Uterus (tissue), 2 donors: ENCODE data around the gene APP.

Source experiments
- POLR2A ChIP-seq, 2 donors: fragments of 450-650 bp; IDR thresholded peaks; one replicate each; pipeline ENCODE4 v1.6.1; 2016; ENCODE audit warnings: antibody characterized with exemption in 2 of 2, mild to moderate bottlenecking in 1 of 2, moderate library complexity in 1 of 2
- TF ChIP-seq, protein P1 (sequence below), 4 experiments: fragments of 200-600 bp in 2 of 4; fragments of 450-650 bp in 2 of 4; sonication (generic) in 2 of 4; IDR thresholded peaks; one replicate each; pipeline ENCODE4 v1.5.1; 2016 to 2019; ENCODE audit warnings: antibody characterized with exemption in 4 of 4, mild to moderate bottlenecking in 2 of 4, moderate library complexity in 1 of 4

DNA sequence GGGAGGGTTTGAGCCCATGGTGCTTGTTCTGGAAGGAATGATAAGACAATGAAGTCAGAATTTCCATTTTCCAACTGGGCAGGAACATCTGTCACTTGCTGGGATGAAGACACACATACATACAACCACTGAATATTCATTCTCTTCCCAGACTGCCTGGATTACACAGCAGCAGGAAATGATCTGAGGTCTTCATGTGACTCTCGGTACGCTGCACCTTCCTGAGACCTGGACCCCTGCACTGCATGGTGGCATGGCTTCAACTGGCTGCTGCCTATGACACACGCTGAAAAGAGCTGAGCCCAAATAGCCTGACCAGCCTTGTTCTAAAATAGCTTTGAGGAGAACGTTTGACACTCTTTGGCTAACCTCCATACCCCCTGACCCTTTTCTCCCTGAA is 285.2 kb downstream of the APP start:
- no peak for TF ChIP-seq POLR2A (IDR thresholded peaks at IDR 0.05)
- TF ChIP-seq, protein P1, sequence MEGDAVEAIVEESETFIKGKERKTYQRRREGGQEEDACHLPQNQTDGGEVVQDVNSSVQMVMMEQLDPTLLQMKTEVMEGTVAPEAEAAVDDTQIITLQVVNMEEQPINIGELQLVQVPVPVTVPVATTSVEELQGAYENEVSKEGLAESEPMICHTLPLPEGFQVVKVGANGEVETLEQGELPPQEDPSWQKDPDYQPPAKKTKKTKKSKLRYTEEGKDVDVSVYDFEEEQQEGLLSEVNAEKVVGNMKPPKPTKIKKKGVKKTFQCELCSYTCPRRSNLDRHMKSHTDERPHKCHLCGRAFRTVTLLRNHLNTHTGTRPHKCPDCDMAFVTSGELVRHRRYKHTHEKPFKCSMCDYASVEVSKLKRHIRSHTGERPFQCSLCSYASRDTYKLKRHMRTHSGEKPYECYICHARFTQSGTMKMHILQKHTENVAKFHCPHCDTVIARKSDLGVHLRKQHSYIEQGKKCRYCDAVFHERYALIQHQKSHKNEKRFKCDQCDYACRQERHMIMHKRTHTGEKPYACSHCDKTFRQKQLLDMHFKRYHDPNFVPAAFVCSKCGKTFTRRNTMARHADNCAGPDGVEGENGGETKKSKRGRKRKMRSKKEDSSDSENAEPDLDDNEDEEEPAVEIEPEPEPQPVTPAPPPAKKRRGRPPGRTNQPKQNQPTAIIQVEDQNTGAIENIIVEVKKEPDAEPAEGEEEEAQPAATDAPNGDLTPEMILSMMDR (IDR thresholded peaks at IDR 0.05): no peak
